ENCODE measurements around the gene AKR1C8.
"Not testable (repeated sequence)": the region's sequence is repeated elsewhere in the genome, so short reads cannot be mapped to it uniquely, and the experiment has no call there.

AKR1C8 gene

GRCh38 chr10:5163487-5163886 is 21.5 kb downstream of the AKR1C8 start:
- no peak for DNase-seq

GRCh38 chr10:5159126-5159525 is 25.8 kb downstream of the AKR1C8 start:
- DNase-seq, result no peak

DNA sequence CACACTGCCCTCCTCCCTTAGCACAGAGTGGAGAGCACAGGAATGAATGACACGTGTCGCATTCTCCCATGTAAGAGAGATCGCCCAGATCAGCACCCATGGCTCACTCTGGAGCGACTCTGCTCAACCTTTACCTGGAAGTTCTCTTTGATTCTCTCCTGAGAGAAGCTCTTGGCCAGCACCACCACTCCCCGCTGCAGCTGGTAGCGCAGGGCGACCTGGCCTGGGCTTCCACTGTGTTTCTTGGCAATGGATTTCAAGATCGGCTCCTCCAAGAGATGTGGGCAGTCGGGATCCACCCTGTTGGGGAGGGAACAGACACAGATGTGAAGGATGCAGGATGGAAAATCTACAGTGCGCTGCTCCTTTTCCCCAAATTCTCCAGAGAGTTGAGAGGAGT is 27.4 kb downstream of the AKR1C8 start:
- DNase-seq, result no peak

DNA sequence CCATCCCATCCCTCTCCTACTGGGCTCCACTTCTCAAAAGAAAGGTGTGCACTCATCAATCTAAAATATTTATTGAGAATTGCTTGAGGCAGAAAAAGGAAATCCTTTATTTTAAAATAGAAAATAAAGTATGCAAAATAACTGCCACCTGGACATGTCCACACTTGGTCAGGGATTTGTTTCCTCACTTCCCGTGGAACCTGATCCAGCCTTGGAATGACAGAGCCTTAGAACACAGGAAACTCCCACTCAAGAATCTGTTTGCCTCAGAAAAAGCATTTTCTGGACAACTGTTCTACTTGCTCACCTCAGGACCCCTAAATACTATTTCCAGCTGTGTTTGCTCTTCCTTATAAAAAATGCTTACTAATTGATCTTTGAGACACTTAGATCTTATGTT is 29.0 kb downstream of the AKR1C8 start:
- no peak for DNase-seq

DNA sequence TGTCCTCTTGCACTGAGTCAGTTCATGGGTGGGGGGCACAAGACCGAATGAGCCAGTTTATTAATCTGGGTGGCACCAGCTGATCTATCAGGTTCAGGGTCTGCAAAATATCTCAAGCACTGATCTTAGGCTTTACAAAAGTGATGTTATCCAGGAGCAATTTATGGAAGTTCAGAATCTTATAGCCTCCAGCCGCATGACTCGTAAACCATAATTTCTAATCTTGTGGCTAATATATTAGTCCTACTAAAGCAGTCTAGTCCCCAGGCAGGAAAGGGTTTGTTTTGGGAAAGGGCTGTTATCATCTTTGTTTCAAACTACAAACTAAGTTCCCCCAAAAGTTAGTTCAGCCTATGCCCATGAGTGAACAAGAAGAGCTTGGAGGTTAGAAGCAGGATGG is 33.9 kb downstream of the AKR1C8 start:
- DNase-seq, result no peak

- no peak for DNase-seq
Measured at GRCh38 chr10:5148678-5149032, 36.3 kb downstream of the AKR1C8 start.

GRCh38 chr10:5147981-5148677 is 36.8 kb downstream of the AKR1C8 start:
- no peak for DNase-seq

DNA sequence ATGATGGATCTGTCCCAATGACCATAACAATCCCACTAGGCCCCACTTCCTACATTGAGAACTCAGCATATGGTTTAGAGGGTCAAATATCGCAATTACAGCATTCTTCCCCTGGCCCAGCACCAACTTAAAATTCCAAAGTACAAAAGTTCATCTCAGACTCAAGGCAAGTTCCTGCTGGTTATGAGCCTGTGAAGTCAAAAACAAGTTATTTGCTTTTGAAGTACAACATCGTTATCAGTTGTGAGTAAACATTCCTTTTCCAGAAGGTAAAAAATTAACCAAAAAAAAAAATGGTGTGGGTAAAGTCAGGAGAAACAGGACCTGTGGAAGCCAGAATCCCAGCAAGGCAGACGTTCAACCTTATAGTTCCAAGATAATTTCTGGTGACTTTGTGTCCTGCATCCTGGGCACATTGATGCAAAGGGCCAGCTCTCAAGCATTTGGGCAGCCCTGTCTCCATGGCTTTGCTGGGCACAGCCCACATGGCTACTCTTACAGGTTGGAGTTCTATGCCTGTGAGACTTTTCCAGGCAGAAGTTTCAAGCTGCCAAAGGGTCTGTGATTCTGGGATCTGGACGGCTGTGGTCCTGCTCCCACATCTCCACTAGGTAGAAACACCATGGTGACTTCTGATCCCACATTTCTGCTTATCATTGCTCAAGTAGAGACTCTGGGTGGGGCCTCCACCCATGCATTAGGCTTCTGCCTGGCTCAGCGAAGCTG is 37.5 kb downstream of the AKR1C8 start:
- no peak for DNase-seq

- DNase-seq, result no peak
Measured at GRCh38 chr10:5146920-5147254, 38.1 kb downstream of the AKR1C8 start.

- DNase-seq, result no peak
Measured at GRCh38 chr10:5143137-5143536, 41.8 kb downstream of the AKR1C8 start.

GRCh38 chr10:5142199-5142598 is 42.8 kb downstream of the AKR1C8 start:
- DNase-seq, result no peak

DNA sequence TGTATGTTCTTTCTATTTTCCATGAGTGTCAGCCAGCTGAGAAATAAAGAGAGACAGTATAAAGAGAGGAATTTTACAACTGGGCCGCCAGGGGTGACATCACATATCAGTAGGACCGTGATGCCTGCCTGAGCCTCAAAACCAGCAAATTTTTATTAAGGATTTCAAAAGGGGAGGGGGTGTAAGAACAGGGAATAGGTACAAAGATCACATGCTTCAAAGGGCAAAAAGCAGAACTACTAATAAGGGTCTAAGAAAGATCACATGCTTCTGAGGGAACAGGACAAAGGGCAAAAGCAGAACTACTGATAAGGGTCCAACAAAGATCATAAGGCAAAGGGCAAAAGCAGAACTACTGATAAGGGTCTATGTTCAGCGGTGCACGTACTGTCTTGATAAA is 47.3 kb downstream of the AKR1C8 start:
- not testable (repeated sequence) for DNase-seq

DNA sequence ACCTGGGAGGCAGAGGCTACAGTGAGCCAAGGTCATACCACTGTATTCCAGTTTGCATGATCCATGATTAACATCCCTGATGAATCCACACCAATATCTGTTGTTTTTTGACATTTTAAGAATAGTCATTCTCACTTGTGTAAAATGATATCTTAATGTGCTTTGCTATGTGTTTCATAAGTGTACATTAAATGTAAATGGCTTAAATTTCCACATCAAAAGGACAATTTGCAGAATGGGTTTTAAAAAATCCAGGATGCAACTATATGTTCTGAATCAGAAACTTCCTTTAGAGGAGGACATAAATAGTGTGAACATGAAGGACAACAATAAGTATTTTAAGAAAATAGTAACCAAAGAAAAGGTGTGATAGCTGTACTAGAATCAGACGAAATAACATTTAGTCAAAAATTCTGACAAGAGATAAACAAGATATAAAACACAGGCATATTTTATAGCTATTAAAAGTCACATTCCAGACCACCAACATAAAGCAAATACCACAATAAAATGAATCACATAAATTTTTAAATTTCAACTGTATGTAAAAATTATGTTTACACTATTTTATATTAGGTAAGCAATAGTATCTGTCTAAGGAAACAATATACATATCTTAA is 48.4 kb downstream of the AKR1C8 start:
- no peak for DNase-seq

GRCh38 chr10:5135581-5135980 is 49.4 kb downstream of the AKR1C8 start:
- DNase-seq, result no peak

GRCh38 chr10:5125315-5126044 is 59.5 kb downstream of the AKR1C8 start:
- DNase-seq, result no peak

- DNase-seq, result no peak
Measured at GRCh38 chr10:5123886-5124285, 61.1 kb downstream of the AKR1C8 start.

GRCh38 chr10:5119997-5120396 is 65.0 kb downstream of the AKR1C8 start:
- DNase-seq, result not testable (repeated sequence)

GRCh38 chr10:5117026-5117425 is 67.9 kb downstream of the AKR1C8 start:
- no peak for DNase-seq

GRCh38 chr10:5116621-5117020 is 68.3 kb downstream of the AKR1C8 start:
- DNase-seq, result no peak

- not testable (repeated sequence) for DNase-seq
Measured at GRCh38 chr10:5109861-5110260, 75.1 kb downstream of the AKR1C8 start.

GRCh38 chr10:5108658-5109416 is 76.1 kb downstream of the AKR1C8 start:
- no peak for DNase-seq

DNA sequence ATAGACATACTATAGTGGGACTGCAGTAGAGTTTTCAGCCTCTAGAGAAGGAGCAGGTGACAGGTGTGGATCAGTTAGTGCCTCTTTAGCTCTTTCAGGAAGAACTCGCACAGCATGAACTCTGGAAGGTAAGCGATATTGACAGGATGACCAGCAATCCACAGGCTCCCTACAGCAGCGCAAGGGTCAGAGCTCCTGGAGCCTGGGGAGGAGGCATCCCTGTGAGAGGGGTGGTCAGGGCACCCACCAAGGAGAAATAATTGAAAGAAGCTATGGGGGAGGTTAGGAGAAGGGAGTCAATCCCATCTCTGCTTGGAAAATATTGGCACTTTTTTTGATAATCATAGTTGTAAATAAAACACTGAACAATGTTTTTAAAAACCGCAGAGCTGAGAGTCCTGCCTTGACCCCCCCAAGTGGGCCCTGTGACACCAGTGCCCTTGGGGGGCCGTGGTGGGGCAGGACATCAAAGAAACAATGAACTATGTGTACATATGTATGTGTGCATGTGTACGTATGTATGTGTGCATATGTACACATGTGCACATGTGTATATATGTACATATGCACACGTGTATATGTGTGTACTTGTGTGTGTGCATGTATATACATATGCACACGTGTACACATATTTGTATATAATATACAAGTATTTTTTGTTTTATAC is 77.0 kb downstream of the AKR1C8 start:
- DNase-seq, result no peak

Measured in activated CD4-positive, alpha-beta T cell treated with anti-CD3 and anti-CD28 coated beads, Interleukin-2, amount 50 U/mL, for 1 hour (primary cell).